Measurements from ENCODE around the gene HECA.
"Not testable (repeated sequence)": the region's sequence is repeated elsewhere in the genome, so short reads cannot be mapped to it uniquely, and the experiment has no call there.

Gene HECA

DNA sequence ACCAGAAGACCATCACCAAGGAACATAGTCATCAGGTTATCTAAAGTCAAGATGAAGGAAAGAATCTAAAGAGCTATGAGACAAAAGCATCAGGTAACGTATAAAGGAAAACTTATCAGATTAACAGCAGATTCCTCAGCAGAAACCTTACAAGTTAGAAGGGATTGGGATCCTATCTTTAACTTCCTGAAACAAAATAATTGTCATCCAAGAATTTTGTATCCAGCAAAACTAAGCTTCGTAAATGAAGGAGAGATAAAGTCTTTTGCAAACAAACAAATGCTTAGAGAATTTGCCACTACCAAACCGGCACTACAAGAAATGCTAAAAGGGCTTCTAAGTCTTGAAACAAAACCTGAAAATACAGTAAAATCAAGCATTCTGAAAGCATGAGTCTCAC, 71.0 kb downstream of the HECA start:
- no peak for DNase-seq (ENCODE audit: low spot score)

DNA sequence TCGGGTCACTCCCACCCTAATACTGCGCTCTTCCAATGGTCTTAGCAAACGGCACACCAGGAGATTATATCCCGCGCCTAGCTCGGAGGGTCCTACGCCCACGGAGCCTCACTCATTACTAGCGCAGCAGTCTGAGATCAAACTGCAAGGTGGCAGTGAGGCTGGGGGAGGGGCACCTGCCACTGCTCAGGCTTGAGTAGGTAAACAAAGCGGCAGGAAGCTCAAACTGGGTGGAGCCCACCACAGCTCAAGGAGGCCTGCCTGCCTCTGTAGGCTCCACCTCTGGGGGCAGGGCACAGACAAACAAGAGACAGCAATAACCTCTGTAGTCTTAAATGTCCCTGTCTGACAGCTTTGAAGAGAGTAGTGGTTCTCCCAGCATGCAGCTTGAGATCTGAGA, 75.9 kb downstream of the HECA start:
- DNase-seq (ENCODE audit: low spot score) = not testable (repeated sequence)

DNA sequence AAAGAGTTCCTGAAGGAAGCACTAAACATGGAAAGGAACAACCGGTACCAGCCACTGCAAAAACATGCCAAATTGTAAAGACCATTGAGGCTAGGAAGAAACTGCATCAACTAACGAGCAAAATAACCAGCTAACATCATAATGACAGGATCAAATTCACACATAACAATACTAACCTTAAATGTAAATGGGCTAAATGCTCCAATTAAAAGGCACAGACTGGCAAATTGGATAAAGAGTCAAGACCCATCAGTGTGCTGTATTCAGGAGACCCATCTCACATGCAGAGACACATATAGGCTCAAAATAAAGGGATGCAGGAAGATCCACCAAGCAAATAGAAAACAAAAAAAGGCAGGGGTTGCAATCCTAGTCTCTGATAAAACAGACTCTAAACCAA, 77.6 kb downstream of the HECA start:
- DNase-seq (ENCODE audit: low spot score) = not testable (repeated sequence)

- peak; percentile 74 for DNase-seq (ENCODE audit: low spot score)
These were observed 84.4 kb downstream of the HECA start for GRCh38 chr6:139219271-139219729.

DNA sequence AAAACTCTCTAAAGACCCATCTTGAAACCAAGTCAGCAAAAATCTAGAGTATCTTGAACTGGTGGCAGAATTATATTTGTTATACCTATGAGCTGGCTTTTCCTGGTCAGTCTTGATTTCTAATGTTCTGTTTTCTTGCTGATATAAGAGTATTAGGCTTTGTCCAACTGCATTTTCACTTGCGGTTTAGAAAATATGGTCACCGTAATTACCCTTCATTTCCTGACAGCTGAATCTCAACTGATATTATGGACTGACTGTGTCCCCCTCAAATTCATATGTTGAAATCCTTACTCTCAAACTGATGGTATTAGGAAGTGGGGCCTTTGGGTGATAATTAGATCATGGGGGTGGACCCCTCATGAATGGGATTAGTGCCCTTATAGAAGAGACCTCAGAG, 84.9 kb downstream of the HECA start:
- DNase-seq (ENCODE audit: low spot score) = no peak

DNA sequence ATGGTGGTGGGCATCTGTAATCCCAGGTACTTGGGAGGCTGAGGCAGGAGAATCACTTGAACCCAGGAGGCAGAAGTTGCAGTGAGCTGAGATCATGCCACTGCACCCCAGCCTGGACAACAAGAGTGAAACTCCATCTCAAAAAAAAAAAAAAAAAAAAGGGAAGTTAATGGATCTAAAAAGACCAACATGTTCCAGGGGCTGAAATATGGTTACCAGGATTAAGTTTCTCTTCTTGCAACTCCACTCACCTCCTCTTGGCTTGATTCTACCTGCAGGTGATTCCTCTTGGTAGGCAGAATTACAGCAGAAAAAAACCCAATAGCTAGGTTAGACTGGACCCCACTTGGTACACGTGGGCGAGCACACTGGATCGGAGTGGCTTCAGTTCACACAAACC, 93.5 kb downstream of the HECA start:
- DNase-seq (ENCODE audit: low spot score) = not testable (repeated sequence)

All from putamen (tissue), 1 donor.